Superior temporal gyrus (tissue), 1 donor: Measurements from ENCODE around the gene KCTD20.

Experiments used
- DNase-seq: peaks from one replicate; pipeline ENCODE4 v3.0.0-alpha.2; 2016; ENCODE audit errors: extremely low spot score

Gene KCTD20

GRCh38 chr6:36533321-36533720, 90.5 kb downstream of the KCTD20 start:
- no peak for DNase-seq

GRCh38 chr6:36536873-36537547, 94.2 kb downstream of the KCTD20 start:
- DNase-seq = no peak

GRCh38 chr6:36539814-36540568, 97.2 kb downstream of the KCTD20 start:
- no peak for DNase-seq
